HG02588 (cell line): Measurements from ENCODE around the gene ZDHHC4.

Experiments
- ATAC-seq: cut with Tn5 transposase; IDR thresholded peaks from one replicate; pipeline ENCODE4 v1.9.1; 2021; ENCODE audit warnings: mild to moderate bottlenecking, moderate library complexity; ENCODE audit not compliant: unreplicated experiment

The ZDHHC4 gene

GRCh38 chr7:6577369-6578113 lies at the start of gene ZDHHC4:
Gene ZDHHC4 (plus strand): TSS chr7:6577454. CDS start chr7:6580562, 3,108 bp downstream.
- peak; percentile 93 for ATAC-seq

GRCh38 chr7:6528401-6529130 lies 48.7 kb upstream of the ZDHHC4 start:
- ATAC-seq = no peak

- no peak for ATAC-seq
Measured at GRCh38 chr7:6529643-6530042, 47.6 kb upstream of the ZDHHC4 start.

GRCh38 chr7:6530626-6531491 lies 46.4 kb upstream of the ZDHHC4 start:
- no peak for ATAC-seq

GRCh38 chr7:6531492-6532279 lies 45.6 kb upstream of the ZDHHC4 start:
- ATAC-seq = no peak

GRCh38 chr7:6532516-6532915 lies 44.7 kb upstream of the ZDHHC4 start:
- no peak for ATAC-seq

- no peak for ATAC-seq
Measured at GRCh38 chr7:6533893-6534495, 43.3 kb upstream of the ZDHHC4 start.

GRCh38 chr7:6536262-6537260 lies 40.7 kb upstream of the ZDHHC4 start:
- no peak for ATAC-seq

- ATAC-seq = no peak
Measured at GRCh38 chr7:6542368-6542767, 34.9 kb upstream of the ZDHHC4 start.

- ATAC-seq = no peak
Measured at GRCh38 chr7:6545398-6546126, 31.7 kb upstream of the ZDHHC4 start.

- no peak for ATAC-seq
Measured at GRCh38 chr7:6546498-6547251, 30.6 kb upstream of the ZDHHC4 start.

- ATAC-seq = no peak
Measured at GRCh38 chr7:6547400-6547799, 29.9 kb upstream of the ZDHHC4 start.

- ATAC-seq = no peak
Measured at GRCh38 chr7:6551016-6551511, 26.2 kb upstream of the ZDHHC4 start, which contains the start of gene GRID2IP. Gene GRID2IP (minus strand): TSS chr7:6551461. CDS start chr7:6551436, 25 bp downstream.

- no peak for ATAC-seq
Measured at GRCh38 chr7:6553448-6554044, 23.7 kb upstream of the ZDHHC4 start.

- ATAC-seq = no peak
Measured at GRCh38 chr7:6554848-6555247, 22.4 kb upstream of the ZDHHC4 start.

- ATAC-seq = no peak
Measured at GRCh38 chr7:6556196-6556595, 21.1 kb upstream of the ZDHHC4 start.

GRCh38 chr7:6558837-6559236 lies 18.4 kb upstream of the ZDHHC4 start:
- ATAC-seq = no peak
